Parathyroid adenoma (tissue), 2 donors: ENCODE results near the gene RIC1.

Experiments used
- H2AFZ ChIP-seq: fragments of 300-600 bp; sonication (generic); one replicate; pipeline ENCODE4 v1.7.0; 2017; ENCODE audit warnings: antibody characterized with exemption, mild to moderate bottlenecking
- H3K27ac ChIP-seq: fragments of 300-600 bp; sonication (generic); one replicate; pipeline ENCODE4 v1.7.0; 2017
- H3K27me3 ChIP-seq: fragments of 300-600 bp; sonication (generic); one replicate; pipeline ENCODE4 v1.7.0; 2017; ENCODE audit warnings: low read length; ENCODE audit not compliant: control insufficient read depth, insufficient read depth
- H3K36me3 ChIP-seq: fragments of 300-600 bp; sonication (generic); one replicate; pipeline ENCODE4 v1.7.0; 2017; ENCODE audit warnings: low read length; ENCODE audit not compliant: control insufficient read depth, insufficient read depth
- H3K4me1 ChIP-seq: fragments of 300-600 bp; sonication (generic); one replicate; pipeline ENCODE4 v1.7.0; 2017; ENCODE audit warnings: control low read depth
- H3K4me2 ChIP-seq: fragments of 300-600 bp; sonication (generic); one replicate; pipeline ENCODE4 v1.7.0; 2017; ENCODE audit warnings: low read length
- H3K4me3 ChIP-seq: fragments of 300-600 bp; sonication (generic); one replicate; pipeline ENCODE4 v1.7.0; 2017; ENCODE audit warnings: low read depth, low read length
- H3K79me2 ChIP-seq: fragments of 300-600 bp; sonication (generic); one replicate; pipeline ENCODE4 v1.7.0; 2017; ENCODE audit warnings: control low read depth
- H3K9ac ChIP-seq: fragments of 300-600 bp; sonication (generic); one replicate; pipeline ENCODE4 v1.7.0; 2017; ENCODE audit warnings: mild to moderate bottlenecking
- H3K9me3 ChIP-seq: fragments of 300-600 bp; sonication (generic); one replicate; pipeline ENCODE4 v1.7.0; 2017; ENCODE audit warnings: low read length; ENCODE audit not compliant: control insufficient read depth
- CTCF ChIP-seq: fragments of 300-600 bp; sonication (generic); IDR thresholded peaks from one replicate; pipeline ENCODE4 v1.7.0; 2017; ENCODE audit warnings: antibody characterized with exemption, mild to moderate bottlenecking
- donor health status: primary hyperparathyroidism.

The RIC1 gene

GRCh38 chr9:5800969-5801738 is 172.2 kb downstream of the RIC1 start:
- Histone ChIP-seq H3K27ac (no peak overlapping the region), H3K4me2 (no peak overlapping the region), H3K9ac (no peak overlapping the region), H3K9me3 (no peaks in the 10 kb centered on the region), H3K4me1 (peaks cover 3% of the 10 kb centered on the region), H3K36me3 (peaks cover 5% of the 10 kb centered on the region), H3K4me3 (no peak overlapping the region), H3K27me3 (no peaks in the 10 kb centered on the region), H3K79me2 (peaks cover 9% of the 10 kb centered on the region), H2AFZ (no peak overlapping the region)
- TF ChIP-seq CTCF, result no peak

GRCh38 chr9:5801739-5802113 is 172.8 kb downstream of the RIC1 start:
- Histone ChIP-seq H2AFZ (no peak overlapping the region), H3K27me3 (no peaks in the 10 kb centered on the region), H3K4me1 (peaks cover 3% of the 10 kb centered on the region), H3K27ac (no peak overlapping the region), H3K9ac (no peak overlapping the region), H3K9me3 (no peaks in the 10 kb centered on the region), H3K79me2 (peaks cover 6% of the 10 kb centered on the region), H3K4me2 (no peak overlapping the region), H3K4me3 (no peak overlapping the region), H3K36me3 (peaks cover 5% of the 10 kb centered on the region)
- TF ChIP-seq CTCF, result no peak

GRCh38 chr9:5805478-5805877 is 176.6 kb downstream of the RIC1 start:
- no peak for TF ChIP-seq CTCF
- no peak overlapping the region for H3K27ac ChIP-seq
- no peak overlapping the region for H3K4me2 ChIP-seq
- H3K4me1 ChIP-seq, result no peaks in the 10 kb centered on the region
- no peaks in the 10 kb centered on the region for H3K79me2 ChIP-seq
- no peaks in the 10 kb centered on the region for H3K9me3 ChIP-seq
- H3K9ac ChIP-seq, result no peak overlapping the region
- H2AFZ ChIP-seq, result no peak overlapping the region
- no peaks in the 10 kb centered on the region for H3K27me3 ChIP-seq
- no peak overlapping the region for H3K4me3 ChIP-seq
- no peaks in the 10 kb centered on the region for H3K36me3 ChIP-seq

GRCh38 chr9:5811751-5812150 is 182.8 kb downstream of the RIC1 start:
- Histone ChIP-seq H3K9me3 (no peaks in the 10 kb centered on the region), H3K4me3 (no peak overlapping the region), H3K79me2 (no peaks in the 10 kb centered on the region), H3K4me2 (no peak overlapping the region), H3K27me3 (no peaks in the 10 kb centered on the region), H3K4me1 (peaks cover 2% of the 10 kb centered on the region), H2AFZ (no peak overlapping the region), H3K36me3 (no peaks in the 10 kb centered on the region), H3K27ac (no peak overlapping the region), H3K9ac (no peak overlapping the region)
- no peak for TF ChIP-seq CTCF

- Histone ChIP-seq H3K4me2 (no peak overlapping the region), H3K27me3 (no peaks in the 10 kb centered on the region), H3K79me2 (no peaks in the 10 kb centered on the region), H3K4me3 (no peak overlapping the region), H3K27ac (no peak overlapping the region), H3K9ac (no peak overlapping the region), H2AFZ (no peak overlapping the region), H3K9me3 (no peaks in the 10 kb centered on the region), H3K4me1 (peaks cover 7% of the 10 kb centered on the region), H3K36me3 (peaks cover 2% of the 10 kb centered on the region)
- TF ChIP-seq CTCF, result no peak
These were observed 184.9 kb downstream of the RIC1 start for GRCh38 chr9:5813824-5814223.
